Stomach (tissue), 19 donors: ENCODE data around the gene UTS2. TPM values are rescaled to one million over a fixed set of nuclear protein-coding genes. Genes with fewer than 3 reads are reported as not detected.

Experiments
- DNase-seq, 2 donors: peaks; one replicate each; pipeline versions ENCODE4 v3.0.0 to v3.0.0-alpha.2; 2013 to 2019
- H3K27ac ChIP-seq, 5 donors: fragments of 200-600 bp in 4 of 5; sonication (generic) in 4 of 5; one replicate each; pipeline ENCODE4 v1.5.1; 2013 to 2019; ENCODE audit warnings: mild to moderate bottlenecking in 1 of 5, moderate library complexity in 1 of 5
- H3K27me3 ChIP-seq, 3 donors: fragments of 200-600 bp; sonication (generic); one replicate each; pipeline ENCODE4 v1.5.1; 2017 to 2019; ENCODE audit warnings: mixed run types in 1 of 3
- H3K36me3 ChIP-seq, 4 donors: fragments of 200-600 bp; sonication (generic); 1 replicate in 3 of 4; 2 replicates in 1 of 4; pipeline ENCODE4 v1.5.1; 2016 to 2019
- H3K4me1 ChIP-seq, 4 donors: fragments of 200-600 bp; sonication (generic); one replicate each; pipeline ENCODE4 v1.5.1; 2016 to 2019
- H3K4me3 ChIP-seq, 4 donors: fragments of 200-600 bp; sonication (generic) in 3 of 4; one replicate each; pipeline ENCODE4 v1.5.1; 2016 to 2019; ENCODE audit warnings: mild to moderate bottlenecking in 1 of 4
- H3K9me3 ChIP-seq, 4 donors: fragments of 200-600 bp; sonication (generic); one replicate each; pipeline ENCODE4 v1.5.1; 2016 to 2019
- EP300 ChIP-seq: sonication (generic); formaldehyde crosslinking; IDR thresholded peaks from one replicate; pipeline ENCODE4 v1.6.1; 2017; ENCODE audit warnings: antibody characterized with exemption
- POLR2A ChIP-seq, 4 donors: fragments of 450-650 bp; IDR thresholded peaks; one replicate each; pipeline ENCODE4 v1.6.1; 2016; ENCODE audit warnings: antibody characterized with exemption in 4 of 4, control low read depth in 2 of 4, mild to moderate bottlenecking in 1 of 4, moderate library complexity in 1 of 4
- POLR2AphosphoS5 ChIP-seq, 3 donors: sonication (generic); formaldehyde crosslinking; IDR thresholded peaks; one replicate each; pipeline ENCODE4 v1.6.1; 2016; ENCODE audit warnings: antibody characterized with exemption in 3 of 3
- whole genome bisulfite sequencing, 5 donors: extraction: QIAGEN DNeasy Blood & Tissue Kit in 3 of 5; methylation state at CpG; one replicate each; pipeline versions ENCODE4 v1.1.5 to v1.1.7; 2013 to 2018; 5-methylcytosine and 5-hydroxymethylcytosine counted together
- intact Hi-C: fragments of 100-400 bp; cut with DNase I; formaldehyde crosslinking; loops from one replicate; pipeline ENCODE4 v1.15.1; 2023; ENCODE audit warnings: low total_unique reads
- long read RNA-seq, 10 donors: transcript quantifications; one replicate each; lab custom pipeline, GENCODE V29; 2026
- polyA plus RNA-seq, 3 donors: library from polyadenylated mRNA; stranded (reverse); fragments of 200-250 nt; gene quantifications; one replicate each; pipeline ENCODE4 v1.2.3, GENCODE V29; 2013
- total RNA-seq, 5 donors: library from RNA; depleted of rRNA; stranded (reverse); fragments of >200 nt; gene quantifications; one replicate each; pipeline versions ENCODE4 v1.1.0 to v1.2.3, GENCODE V29; 2014 to 2016
- TF ChIP-seq, protein P1 (sequence below), 7 experiments: fragments of 450-650 bp in 4 of 7; fragments of 200-600 bp in 3 of 7; sonication (generic) in 3 of 7; IDR thresholded peaks; one replicate each; pipeline ENCODE4 v1.5.1; 2016 to 2019; ENCODE audit warnings: antibody characterized with exemption in 7 of 7, control low read depth in 2 of 7, mild to moderate bottlenecking in 1 of 7
- donor health status: healthy with polysubstance abuse.
- donor health status: Bipolar disorder and iron deficiency.
- donor health status: healthy.

The UTS2 gene, protein sequence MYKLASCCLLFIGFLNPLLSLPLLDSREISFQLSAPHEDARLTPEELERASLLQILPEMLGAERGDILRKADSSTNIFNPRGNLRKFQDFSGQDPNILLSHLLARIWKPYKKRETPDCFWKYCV
- total RNA-seq (under 1 TPM in 1 of 5 donors, not detected in 4; 0.73 TPM), polyA plus RNA-seq (not detected)
- long read RNA-seq, donor 1 = 0 reads
- long read RNA-seq, donor 2 = 0 reads
- long read RNA-seq, donor 3 = 0 reads
- long read RNA-seq, donor 4 = 0 reads
- long read RNA-seq, donor 5 = 0 reads
- long read RNA-seq, donor 6 = 0 reads
- long read RNA-seq, donor 7 = 0 reads
- long read RNA-seq, donor 8 = 0 reads
- long read RNA-seq, donor 9 = 0 reads
- long read RNA-seq, donor 10 = 0 reads

DNA sequence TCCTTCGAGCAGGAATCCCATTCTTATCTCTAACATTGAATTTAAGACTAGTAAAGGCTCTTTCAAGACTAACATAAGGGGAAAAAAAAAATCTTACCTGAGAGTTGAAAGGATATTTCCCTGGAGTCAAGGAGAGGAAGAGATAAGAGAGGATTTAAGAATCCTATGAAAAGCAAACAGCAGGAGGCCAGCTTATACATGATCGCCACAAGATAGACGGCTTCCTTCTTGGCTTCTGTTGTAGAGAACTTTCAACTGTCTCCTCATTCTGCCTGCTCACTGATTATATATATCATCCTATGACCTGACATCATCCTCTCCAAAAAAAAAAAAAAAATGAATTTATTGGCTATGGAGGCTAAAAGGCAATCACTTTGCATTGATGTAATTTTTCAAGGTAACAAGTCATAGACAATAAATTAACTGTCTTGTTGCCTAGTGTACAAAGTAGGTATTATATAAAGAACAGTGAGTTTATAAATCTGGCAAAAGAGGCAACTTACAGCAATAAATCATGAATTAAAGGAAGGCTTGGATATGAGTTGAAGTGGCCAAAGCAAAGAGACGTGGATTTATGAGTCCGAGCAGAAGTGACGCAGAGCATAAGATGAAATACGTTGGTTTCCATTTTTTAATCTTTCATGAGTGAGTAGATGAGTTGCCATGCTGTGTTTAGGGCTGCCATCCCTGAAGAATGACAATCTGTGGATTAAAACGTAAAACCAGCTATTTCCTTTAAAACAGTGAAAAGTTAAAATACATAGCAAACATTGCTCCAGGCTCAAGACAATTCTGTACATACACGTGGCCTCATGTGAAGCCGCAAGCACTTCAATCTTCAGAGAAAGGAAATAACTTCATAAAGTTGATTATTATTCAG lies at the start of gene UTS2:
Gene UTS2 (minus strand): TSS at position 262 of the 880 bp plus-strand sequence. CDS start 62 bp downstream, at position 200.
- H3K4me1 ChIP-seq = no peaks in the 10 kb centered on the region
- no peaks in the 10 kb centered on the region for H3K9me3 ChIP-seq
- no peaks in the 10 kb centered on the region for H3K27me3 ChIP-seq
- intact Hi-C loops = no loop called here
- TF ChIP-seq, protein P1, sequence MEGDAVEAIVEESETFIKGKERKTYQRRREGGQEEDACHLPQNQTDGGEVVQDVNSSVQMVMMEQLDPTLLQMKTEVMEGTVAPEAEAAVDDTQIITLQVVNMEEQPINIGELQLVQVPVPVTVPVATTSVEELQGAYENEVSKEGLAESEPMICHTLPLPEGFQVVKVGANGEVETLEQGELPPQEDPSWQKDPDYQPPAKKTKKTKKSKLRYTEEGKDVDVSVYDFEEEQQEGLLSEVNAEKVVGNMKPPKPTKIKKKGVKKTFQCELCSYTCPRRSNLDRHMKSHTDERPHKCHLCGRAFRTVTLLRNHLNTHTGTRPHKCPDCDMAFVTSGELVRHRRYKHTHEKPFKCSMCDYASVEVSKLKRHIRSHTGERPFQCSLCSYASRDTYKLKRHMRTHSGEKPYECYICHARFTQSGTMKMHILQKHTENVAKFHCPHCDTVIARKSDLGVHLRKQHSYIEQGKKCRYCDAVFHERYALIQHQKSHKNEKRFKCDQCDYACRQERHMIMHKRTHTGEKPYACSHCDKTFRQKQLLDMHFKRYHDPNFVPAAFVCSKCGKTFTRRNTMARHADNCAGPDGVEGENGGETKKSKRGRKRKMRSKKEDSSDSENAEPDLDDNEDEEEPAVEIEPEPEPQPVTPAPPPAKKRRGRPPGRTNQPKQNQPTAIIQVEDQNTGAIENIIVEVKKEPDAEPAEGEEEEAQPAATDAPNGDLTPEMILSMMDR (IDR thresholded peaks at IDR 0.05) = no peak
- TF ChIP-seq POLR2AphosphoS5 (IDR thresholded peaks at IDR 0.05) = no peak
- TF ChIP-seq POLR2A (IDR thresholded peaks at IDR 0.05) = no peak
- DNase-seq = no peak
- no peak within 1 kb of the TSS for H3K27ac ChIP-seq
- WGBS, 5 donors = 63 to 73% (median 70%) methylated on average over 10 of the region's 10 CpGs
- H3K36me3 ChIP-seq = no peaks in the 10 kb centered on the region
- no peak within 1 kb of the TSS for H3K4me3 ChIP-seq

DNA sequence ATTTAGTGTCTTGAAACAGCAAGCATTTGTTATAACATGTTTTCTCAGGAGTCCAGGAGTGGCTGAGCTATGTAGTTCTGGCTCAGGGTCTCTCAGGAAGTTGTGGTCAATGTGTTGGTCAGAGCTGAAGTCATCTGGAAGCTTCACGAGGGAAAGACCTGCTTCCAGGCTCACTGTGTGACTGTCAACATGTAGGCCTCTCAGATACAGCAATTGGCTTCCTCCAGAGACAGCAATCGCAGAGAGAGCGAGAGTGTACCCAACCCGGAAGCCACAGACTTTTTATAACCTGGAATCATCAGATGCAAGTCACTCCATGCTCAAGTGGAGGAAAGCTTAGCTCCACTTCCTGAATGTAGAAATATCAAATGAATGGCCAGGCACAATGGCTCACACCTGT lies 46.9 kb upstream of the UTS2 start:
- DNase-seq = no peak
- H3K4me1 ChIP-seq = peaks cover 0 to 6% (median 2%) of the 10 kb centered on the region in 4 donors
- TF ChIP-seq, protein P1 (IDR thresholded peaks at IDR 0.05) = no peak
- TF ChIP-seq EP300 (no peak), POLR2AphosphoS5 (IDR thresholded peaks at IDR 0.05) (no peak), POLR2A (IDR thresholded peaks at IDR 0.05) (no peak)
- WGBS, 5 donors = 59 to 87% (median 82%) methylated on average over 4 of the region's 4 CpGs
- H3K27me3 ChIP-seq = no peaks in the 10 kb centered on the region
- no peaks in the 10 kb centered on the region for H3K36me3 ChIP-seq
- intact Hi-C loops = no loop called here
- no peaks in the 10 kb centered on the region for H3K9me3 ChIP-seq
- H3K4me3 ChIP-seq = no peak overlapping the region
- no peak overlapping the region for H3K27ac ChIP-seq

DNA sequence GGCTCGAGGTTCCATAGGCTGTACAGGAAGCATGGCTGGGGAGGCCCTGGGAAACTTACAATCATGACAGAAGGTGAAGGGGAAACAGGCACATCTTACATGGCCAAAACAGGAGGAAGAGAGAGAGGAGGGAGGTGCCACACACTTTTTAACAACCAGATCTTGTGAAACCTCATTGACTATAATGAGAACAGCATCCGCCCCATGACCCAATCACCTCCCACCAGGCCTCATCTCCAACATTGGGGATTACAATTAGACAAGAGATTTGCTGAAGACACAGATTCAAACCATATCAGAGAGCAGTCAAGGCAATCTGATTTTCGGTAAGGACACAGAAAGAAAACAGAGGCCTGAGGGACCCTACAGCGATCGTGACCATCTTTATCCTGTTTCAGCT lies 46.1 kb upstream of the UTS2 start:
- H3K4me3 ChIP-seq = no peak overlapping the region
- H3K27me3 ChIP-seq = no peaks in the 10 kb centered on the region
- peaks cover 0 to 6% (median 2%) of the 10 kb centered on the region in 4 donors for H3K4me1 ChIP-seq
- intact Hi-C loops = no loop called here
- 82 to 96% (median 87%) methylated on average over 5 of the region's 5 CpGs for WGBS, 5 donors
- DNase-seq = no peak
- H3K36me3 ChIP-seq = no peaks in the 10 kb centered on the region
- H3K27ac ChIP-seq = no peak overlapping the region
- no peak for TF ChIP-seq POLR2AphosphoS5 (IDR thresholded peaks at IDR 0.05)
- no peak for TF ChIP-seq POLR2A (IDR thresholded peaks at IDR 0.05)
- TF ChIP-seq, protein P1 (IDR thresholded peaks at IDR 0.05) = no peak
- TF ChIP-seq EP300 = no peak
- H3K9me3 ChIP-seq = no peaks in the 10 kb centered on the region

DNA sequence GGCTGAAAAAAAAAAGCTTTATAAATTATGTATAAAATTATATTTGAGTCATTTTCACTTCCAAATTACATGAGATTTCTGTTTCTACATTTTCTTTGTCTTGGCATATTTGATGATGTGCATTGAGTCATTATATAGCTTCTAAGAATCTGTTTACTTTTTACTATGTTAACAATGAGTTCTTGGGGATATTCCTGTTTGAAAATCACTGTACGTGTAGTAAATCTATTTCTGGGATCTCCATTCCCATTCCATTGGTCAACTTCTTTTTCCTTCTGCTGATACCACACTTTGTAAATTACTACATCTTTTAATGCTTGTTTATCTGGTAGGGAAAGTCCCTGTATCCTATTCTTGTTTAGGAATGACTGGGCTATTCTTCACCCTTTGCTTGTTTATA lies 44.1 kb upstream of the UTS2 start:
- H3K9me3 ChIP-seq = no peaks in the 10 kb centered on the region
- no peak overlapping the region for H3K4me3 ChIP-seq
- H3K4me1 ChIP-seq = no peaks in the 10 kb centered on the region
- H3K27me3 ChIP-seq = no peaks in the 10 kb centered on the region
- WGBS, 5 donors = 26 to 47% (median 32%) methylated on average over 1 of the region's 1 CpG
- intact Hi-C loops = no loop called here
- no peak for DNase-seq
- no peaks in the 10 kb centered on the region for H3K36me3 ChIP-seq
- no peak for TF ChIP-seq EP300
- TF ChIP-seq, protein P1 (IDR thresholded peaks at IDR 0.05) = no peak
- no peak for TF ChIP-seq POLR2AphosphoS5 (IDR thresholded peaks at IDR 0.05)
- TF ChIP-seq POLR2A (IDR thresholded peaks at IDR 0.05) = no peak
- H3K27ac ChIP-seq = no peak overlapping the region
